Naive thymus-derived CD8-positive, alpha-beta T cell (primary cell): ENCODE measurements around the gene TMEM258. TPM values are rescaled to one million over a fixed set of nuclear protein-coding genes. Genes with fewer than 3 reads are reported as not detected.

Source experiments
- ATAC-seq, 2 donors: fragments of 150-1000 bp; cut with Tn5 transposase in 1 of 2; sonication (Bioruptor Pico), chemical (Tn5 transposase) in 1 of 2; 1 replicate in 1 of 2; 2 replicates in 1 of 2; pipeline ENCODE4 v1.10.0; 2021; ENCODE audit warnings: mild to moderate bottlenecking in 2 of 2, moderate library complexity in 2 of 2
- POLR2A ChIA-PET: fragments of 350-600 bp; sonication (Branson Sonifier 250); formaldehyde crosslinking; loops from one replicate; lab custom pipeline; 2021; ENCODE audit warnings: antibody characterized with exemption; lab: Charles Lee
- DNase-seq, 10 donors: peaks; one replicate each; pipeline versions ENCODE4 v3.0.0 to v3.0.0-alpha.2; 2020 to 2022
- H3K27ac Mint-ChIP-seq, 10 donors: one replicate each; pipeline ENCODE4 v1.8.0; 2020 to 2022; ENCODE audit warnings: mild to moderate bottlenecking in 10 of 10, mixed read lengths in 10 of 10, moderate library complexity in 4 of 10, inconsistent platforms in 1 of 10
- H3K27me3 Mint-ChIP-seq, 5 donors: one replicate each; pipeline ENCODE4 v1.8.0; 2021 to 2022; ENCODE audit warnings: mixed read lengths in 5 of 5
- H3K36me3 Mint-ChIP-seq, 3 donors: one replicate each; pipeline ENCODE4 v1.8.0; 2020 to 2022; ENCODE audit warnings: mixed read lengths in 3 of 3, mild to moderate bottlenecking in 2 of 3, inconsistent platforms in 1 of 3
- H3K4me1 Mint-ChIP-seq, 4 donors: one replicate each; pipeline ENCODE4 v1.8.0; 2021 to 2022; ENCODE audit warnings: mixed read lengths in 4 of 4
- H3K4me3 Mint-ChIP-seq, 10 donors: one replicate each; pipeline ENCODE4 v1.8.0; 2020 to 2022; ENCODE audit warnings: mild to moderate bottlenecking in 10 of 10, mixed read lengths in 10 of 10, moderate library complexity in 6 of 10, inconsistent platforms in 1 of 10
- H3K9me3 Mint-ChIP-seq, 9 donors: one replicate each; pipeline ENCODE4 v1.8.0; 2020 to 2022; ENCODE audit warnings: mixed read lengths in 9 of 9, mild to moderate bottlenecking in 3 of 9, inconsistent platforms in 1 of 9, moderate library complexity in 1 of 9
- polyA plus RNA-seq, 3 donors: library from polyadenylated mRNA; unstranded; fragments of 300-500 nt; fragmentation: Illumina TruSeq; gene quantifications; one replicate each; pipeline ENCODE4 v1.2.3, GENCODE V29; 2021
- total RNA-seq, 8 experiments: library from RNA in 2 of 8; stranded (reverse) in 2 of 8; gene quantifications; one replicate each; pipeline ENCODE4 v1.2.3 and lab custom pipeline; 2021 to 2026

TMEM258 gene
- total and polyA plus RNA-seq, 5 experiments from 2014 or later: 84.4 to 256 (median 205) TPM

DNA sequence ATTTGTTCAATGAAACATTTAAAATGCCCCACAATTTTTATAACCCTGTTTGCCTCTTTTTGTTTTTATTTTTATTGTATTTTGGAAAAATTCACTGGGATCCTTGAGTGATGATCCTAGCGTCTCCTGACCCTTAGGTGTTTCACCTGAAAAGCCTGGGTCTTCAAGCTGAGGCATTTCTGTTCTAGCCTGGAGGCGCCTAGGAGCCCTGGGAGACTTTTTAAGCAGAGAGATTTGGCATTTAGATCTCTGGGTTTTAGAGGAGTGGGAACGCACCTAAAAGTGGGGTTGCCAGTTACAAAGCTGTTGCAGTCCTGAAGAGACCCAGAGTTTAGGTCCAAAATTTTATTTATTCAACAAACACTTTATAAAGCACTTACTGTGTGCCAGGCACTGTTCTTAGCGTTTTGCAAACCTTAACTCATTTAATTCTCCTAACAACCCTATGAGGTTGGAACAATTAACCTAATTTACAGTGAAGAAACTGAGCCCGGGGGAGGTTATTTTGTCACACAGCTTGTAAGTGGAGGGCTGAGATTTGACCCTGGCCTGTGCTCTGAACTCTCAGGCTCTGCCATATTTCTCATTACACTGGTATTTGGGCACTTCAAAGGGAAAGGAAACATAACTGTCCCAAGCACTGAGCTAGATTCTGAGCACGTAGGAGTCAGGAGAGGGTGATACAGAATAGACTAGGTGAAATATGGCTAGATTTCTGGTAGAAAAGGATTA is 25.2 kb upstream of the TMEM258 start:
- H3K27ac Mint-ChIP-seq: peak overlapping the region in 1 of 10 donors; percentile 63
- H3K4me1 Mint-ChIP-seq: peaks cover 12 to 22% (median 16%) of the 10 kb centered on the region in 4 donors
- no peaks in the 10 kb centered on the region for H3K9me3 Mint-ChIP-seq
- H3K27me3 Mint-ChIP-seq: peaks cover 4 to 32% (median 16%) of the 10 kb centered on the region in 5 donors
- H3K36me3 Mint-ChIP-seq: no peaks in the 10 kb centered on the region
- DNase-seq: no peak
- H3K4me3 Mint-ChIP-seq: peak overlapping the region; percentile 63 to 97 (median 80)
- POLR2A ChIA-PET: interaction anchor here (0.8 to 1.0 kb wide), 2 partner anchors 43 to 150 kb away, joined by 4 read pairs; partner anchors contain the start of gene FTH1
- ATAC-seq: no peak

DNA sequence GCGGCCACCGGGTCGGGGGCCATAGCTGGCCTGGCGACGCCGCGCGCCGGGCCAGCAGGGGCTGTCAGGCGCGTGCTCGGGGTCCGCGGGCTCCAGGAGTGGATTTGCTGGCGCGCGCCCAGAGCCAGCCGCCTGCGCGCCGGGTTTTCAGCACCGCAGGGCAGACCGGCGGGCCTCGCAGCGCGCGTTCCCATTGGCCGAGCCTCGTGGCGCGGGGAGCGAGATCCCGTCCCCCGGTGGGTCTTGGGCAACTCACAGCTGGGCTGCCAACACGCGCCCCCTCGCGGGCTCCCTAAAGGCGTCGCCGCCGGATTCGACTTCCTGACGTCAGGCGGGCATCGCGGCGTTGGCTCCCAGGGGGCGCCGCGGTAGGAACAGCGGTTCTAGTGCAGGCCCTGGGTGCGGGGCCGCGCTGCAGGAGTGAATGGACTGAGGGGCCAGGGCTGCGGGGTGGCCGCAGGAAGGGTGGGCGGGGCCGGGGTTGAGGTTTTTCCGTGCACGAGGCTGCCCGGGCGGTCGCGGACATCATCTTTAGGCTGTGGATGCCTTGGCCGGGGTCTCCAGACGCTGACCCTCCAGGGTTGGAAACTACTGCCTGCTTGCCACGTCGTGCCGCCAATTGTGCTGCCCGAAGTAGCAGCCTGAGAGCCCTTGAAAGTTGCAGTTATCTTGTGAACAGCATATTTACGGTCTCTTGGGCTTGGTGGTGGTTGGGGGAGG is 24.5 kb upstream of the TMEM258 start, which contains the start of gene FADS1:
Gene FADS1, minus strand, starts transcription at position 268 of the 720 bp plus-strand sequence. Its CDS starts 74 bp downstream, at position 194.
- Mint-ChIP-seq H3K27me3 (peaks cover 4 to 37% (median 16%) of the 10 kb centered on the region in 5 donors), H3K9me3 (no peaks in the 10 kb centered on the region), H3K4me1 (peaks cover 12 to 22% (median 16%) of the 10 kb centered on the region in 4 donors), H3K4me3 (peak within 1 kb of the TSS; percentile 80 to 97 (median 92)), H3K36me3 (no peaks in the 10 kb centered on the region), H3K27ac (peak within 1 kb of the TSS in 9 of 10 donors; percentile 40 to 93 (median 85))
- ATAC-seq: peak; percentile 65 to 69
- POLR2A ChIA-PET: interaction anchor here (1.0 to 1.1 kb wide), 2 partner anchors 20 to 150 kb away, joined by 3 to 4 read pairs; partner anchors contain the start of gene FTH1
- DNase-seq: peak; percentile 54 to 79 (median 60)

DNA sequence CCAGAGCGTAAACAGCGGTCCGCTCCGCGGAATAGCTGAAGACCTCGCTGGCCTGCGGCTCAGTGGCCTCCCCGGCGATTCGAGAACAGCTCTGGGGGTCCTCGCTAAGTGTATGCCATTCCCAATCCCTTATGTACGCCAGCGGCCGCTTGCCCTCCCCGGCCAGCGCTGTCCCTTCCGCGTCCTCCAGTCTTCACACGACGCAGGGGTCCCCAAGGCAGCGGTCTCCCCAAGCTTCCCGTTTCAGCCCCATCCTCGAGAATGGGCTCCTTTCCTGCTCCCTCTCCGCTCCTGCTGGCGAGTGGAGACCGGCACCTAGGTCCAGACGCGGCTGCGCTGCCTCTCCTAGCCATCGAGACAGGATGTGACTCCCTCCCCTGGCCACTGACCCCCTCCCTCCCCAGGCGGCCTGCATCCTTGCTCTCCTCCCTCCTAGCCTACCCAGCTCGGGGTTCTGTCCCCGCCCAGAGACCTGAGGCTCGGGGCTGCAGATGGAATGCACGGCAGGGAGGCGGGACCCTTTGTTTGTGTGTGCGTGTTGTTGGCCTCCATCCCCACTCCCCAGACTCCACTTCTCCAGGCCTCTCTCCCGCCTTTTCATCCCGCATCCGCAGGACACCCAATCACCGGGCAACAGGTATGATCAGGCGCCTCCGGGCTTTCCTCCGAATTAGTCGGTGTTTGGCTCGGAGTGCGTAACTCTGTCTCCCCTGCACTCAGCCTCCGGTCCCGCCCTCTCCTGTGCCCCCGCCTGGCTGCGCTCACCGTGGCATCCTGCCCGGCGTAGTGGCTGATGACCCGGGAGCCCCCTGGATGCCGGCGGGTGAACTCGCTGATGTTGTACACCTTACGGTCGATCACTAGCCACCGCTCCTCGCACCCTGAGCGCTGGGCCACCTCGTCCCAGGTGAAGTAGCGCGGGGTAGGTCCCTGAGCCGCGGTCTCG is 23.7 kb upstream of the TMEM258 start:
- POLR2A ChIA-PET: interaction anchor here (0.5 to 1.6 kb wide), 5 partner anchors 19 to 151 kb away, joined by 3 to 4 read pairs (median 4); partner anchors contain the start of genes FEN1, FTH1 and TMEM258
- H3K4me1 Mint-ChIP-seq: peaks cover 12 to 22% (median 16%) of the 10 kb centered on the region in 4 donors

DNA sequence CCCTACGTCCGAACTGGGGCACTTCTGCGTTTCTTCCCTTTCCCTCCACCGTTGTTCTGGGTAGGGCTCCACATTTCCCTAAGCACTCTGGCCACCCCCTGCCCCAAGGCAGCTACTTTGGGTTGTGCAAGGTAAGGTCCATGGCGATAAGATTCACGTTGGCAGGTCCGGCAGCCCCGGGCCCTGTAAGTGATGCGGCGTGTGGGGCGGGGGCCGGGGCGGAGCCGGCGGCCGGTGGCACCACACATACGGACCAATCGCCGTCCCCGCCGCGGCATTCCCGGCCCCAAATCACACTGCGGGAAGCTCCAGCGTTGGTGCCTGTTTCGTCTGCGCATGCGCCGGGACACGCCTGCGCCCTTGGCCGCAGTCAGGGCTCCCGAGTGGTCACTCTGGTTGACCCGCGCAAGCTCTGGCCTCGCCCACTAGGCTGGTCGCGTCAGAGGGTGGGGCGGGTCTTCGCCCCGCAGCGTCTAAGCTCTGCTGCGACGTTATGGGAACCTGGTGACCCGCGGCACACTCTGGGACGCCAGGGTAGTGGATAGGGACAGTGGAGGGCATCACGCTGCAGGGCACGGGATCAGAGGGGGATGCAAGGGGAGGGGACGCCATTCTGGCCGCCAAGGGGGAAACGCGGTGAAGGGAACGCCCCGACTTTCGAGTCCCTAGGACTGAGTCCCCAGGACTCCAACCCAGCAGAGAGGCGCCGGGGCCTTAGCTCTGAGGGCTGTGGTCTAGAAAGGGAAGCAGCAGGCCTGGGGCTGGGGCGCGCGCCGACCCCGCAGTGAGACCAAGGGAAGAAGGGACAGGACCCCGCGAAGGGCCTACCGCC is 22.8 kb upstream of the TMEM258 start:
- ATAC-seq (peak in 1 of 2 donors; percentile 29), DNase-seq (peak in 4 of 10 donors; percentile 25 to 54 (median 37))
- Mint-ChIP-seq H3K4me1 (peaks cover 12 to 22% (median 16%) of the 10 kb centered on the region in 4 donors), H3K36me3 (peaks cover 0 to 4% (median 0%) of the 10 kb centered on the region in 3 donors), H3K4me3 (peak overlapping the region; percentile 80 to 97 (median 92)), H3K27me3 (peaks cover 4 to 37% (median 14%) of the 10 kb centered on the region in 5 donors), H3K9me3 (no peaks in the 10 kb centered on the region), H3K27ac (peak overlapping the region in 4 of 10 donors; percentile 17 to 93 (median 64))
- POLR2A ChIA-PET: interaction anchor here (0.5 to 1.6 kb wide), 4 partner anchors 19 to 30 kb away, joined by 3 to 4 read pairs (median 4); partner anchors contain the start of genes FEN1 and TMEM258

More for the DNA sequence above, 23.7 kb upstream of the TMEM258 start:
- peak in 9 of 10 donors; percentile 46 to 76 (median 56) for DNase-seq
- no peaks in the 10 kb centered on the region for H3K9me3 Mint-ChIP-seq
- H3K4me3 Mint-ChIP-seq: peak overlapping the region; percentile 80 to 97 (median 92)
- peak; percentile 80 to 85 for ATAC-seq
- peaks cover 4 to 37% (median 16%) of the 10 kb centered on the region in 5 donors for H3K27me3 Mint-ChIP-seq
- peak overlapping the region in 9 of 10 donors; percentile 40 to 93 (median 85) for H3K27ac Mint-ChIP-seq
- H3K36me3 Mint-ChIP-seq: peaks cover 0 to 4% (median 0%) of the 10 kb centered on the region in 3 donors

DNA sequence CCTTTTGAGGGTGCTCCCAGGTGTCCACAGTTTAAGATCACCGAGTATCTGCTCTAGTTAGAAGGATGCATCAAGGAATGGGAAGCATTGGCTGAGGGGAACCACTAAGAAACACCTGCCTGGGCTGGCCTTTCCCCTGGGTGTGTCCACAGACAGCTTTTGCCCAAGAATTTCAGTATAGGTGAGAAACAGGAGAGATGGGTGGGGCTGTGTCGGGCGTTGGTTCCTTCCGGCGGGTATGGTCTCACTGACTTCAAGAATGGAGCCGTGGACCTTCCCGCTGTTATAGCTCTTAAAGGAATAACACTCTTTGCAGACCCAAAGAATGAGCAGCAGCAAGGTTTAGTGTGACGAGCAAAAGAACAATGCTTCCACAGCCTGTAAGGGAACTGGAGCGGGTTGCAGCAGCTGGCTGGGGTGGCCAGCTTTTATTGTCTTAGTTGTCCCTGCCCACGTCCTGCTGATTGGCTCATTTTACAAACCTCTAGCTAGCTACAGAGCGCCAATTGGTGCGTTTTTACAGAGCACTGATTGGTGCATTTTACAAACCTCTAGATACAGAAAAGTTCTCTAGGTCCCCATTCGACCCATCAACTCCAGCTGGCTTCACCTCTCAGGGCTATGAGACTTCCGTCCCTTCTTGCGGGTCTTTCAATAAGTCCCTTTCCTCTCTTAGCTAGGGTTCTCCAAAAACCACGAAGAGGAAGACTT is 22.0 kb upstream of the TMEM258 start:
- Mint-ChIP-seq H3K27me3 (peaks cover 4 to 37% (median 13%) of the 10 kb centered on the region in 5 donors), H3K4me3 (peak overlapping the region; percentile 71 to 97 (median 92)), H3K4me1 (peaks cover 12 to 22% (median 16%) of the 10 kb centered on the region in 4 donors), H3K36me3 (peaks cover 0 to 4% (median 0%) of the 10 kb centered on the region in 3 donors), H3K9me3 (no peaks in the 10 kb centered on the region), H3K27ac (peak overlapping the region in 1 of 10 donors; percentile 75)
- ATAC-seq: no peak
- POLR2A ChIA-PET: interaction anchor here (0.6 to 1.6 kb wide), 4 partner anchors 19 to 1815 kb away, joined by 3 to 6 read pairs (median 4); partner anchors contain the start of genes FEN1 and TMEM258
- peak in 1 of 10 donors; percentile 16 for DNase-seq

DNA sequence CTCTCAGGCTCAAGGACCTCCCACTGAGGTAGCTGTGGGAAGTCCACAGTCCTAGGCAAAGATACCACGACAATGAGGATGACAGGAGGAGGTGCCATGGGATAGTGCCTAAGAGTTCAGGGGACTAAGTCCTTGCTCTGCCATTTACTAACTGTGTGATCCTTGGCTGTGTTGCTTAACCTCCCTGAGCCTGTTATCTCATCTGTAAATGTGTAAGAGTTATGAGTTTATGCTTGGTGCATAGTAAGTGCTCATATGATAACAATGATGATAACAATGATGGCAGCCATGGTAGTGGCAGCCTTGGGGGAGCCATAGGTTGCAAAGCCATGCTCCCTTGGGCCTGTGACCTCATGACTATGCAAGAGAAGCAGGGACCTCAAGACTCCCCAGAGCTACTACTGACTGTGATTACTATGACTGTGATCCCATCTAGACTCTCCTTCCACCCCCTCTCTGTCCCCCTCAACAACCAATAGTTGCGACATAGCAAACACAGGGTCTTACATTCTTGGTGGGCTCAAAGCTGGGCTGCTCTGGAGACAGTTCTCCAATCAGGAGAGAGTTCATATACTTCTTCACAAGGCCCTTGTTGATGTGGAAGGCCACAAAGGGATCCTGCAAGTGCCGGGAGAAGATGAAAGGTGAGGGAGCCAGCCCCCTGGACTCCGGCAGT is 20.5 kb upstream of the TMEM258 start:
- no peak for DNase-seq
- POLR2A ChIA-PET: no interaction called here
- Mint-ChIP-seq H3K27ac (peak overlapping the region in 1 of 10 donors; percentile 32), H3K9me3 (no peaks in the 10 kb centered on the region), H3K36me3 (peaks cover 0 to 4% (median 0%) of the 10 kb centered on the region in 3 donors), H3K27me3 (peaks cover 4 to 41% (median 10%) of the 10 kb centered on the region in 5 donors), H3K4me3 (peak overlapping the region in 3 of 10 donors; percentile 20 to 30 (median 28)), H3K4me1 (peaks cover 12 to 22% (median 16%) of the 10 kb centered on the region in 4 donors)
- no peak for ATAC-seq

DNA sequence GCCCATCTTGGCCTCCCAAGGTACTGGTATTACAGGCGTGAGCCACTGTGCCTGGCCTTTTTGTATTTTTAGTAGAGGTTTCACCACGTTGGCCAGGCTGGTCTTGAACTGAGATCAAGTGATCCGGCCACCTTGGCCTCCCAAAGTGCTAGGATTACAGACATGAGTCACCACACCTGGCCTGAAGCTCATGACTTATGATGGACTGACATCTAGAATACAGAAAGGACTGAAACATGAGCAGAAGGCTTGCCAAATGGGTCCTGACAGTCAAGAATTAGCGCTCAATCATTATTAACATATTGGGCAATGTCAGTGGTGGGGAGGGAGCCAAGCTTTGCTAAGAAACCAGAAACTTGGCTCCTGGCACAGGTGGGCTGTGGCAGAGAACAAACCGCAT is 19.4 kb upstream of the TMEM258 start:
- DNase-seq (no peak), ATAC-seq (no peak)
- POLR2A ChIA-PET: no interaction called here
- peaks cover 12 to 22% (median 14%) of the 10 kb centered on the region in 4 donors for H3K4me1 Mint-ChIP-seq
- no peaks in the 10 kb centered on the region for H3K9me3 Mint-ChIP-seq
- H3K27ac Mint-ChIP-seq: peak overlapping the region in 1 of 10 donors; percentile 9
- H3K4me3 Mint-ChIP-seq: no peak overlapping the region
- H3K27me3 Mint-ChIP-seq: peaks cover 4 to 41% (median 10%) of the 10 kb centered on the region in 5 donors
- peaks cover 0 to 4% (median 0%) of the 10 kb centered on the region in 3 donors for H3K36me3 Mint-ChIP-seq

DNA sequence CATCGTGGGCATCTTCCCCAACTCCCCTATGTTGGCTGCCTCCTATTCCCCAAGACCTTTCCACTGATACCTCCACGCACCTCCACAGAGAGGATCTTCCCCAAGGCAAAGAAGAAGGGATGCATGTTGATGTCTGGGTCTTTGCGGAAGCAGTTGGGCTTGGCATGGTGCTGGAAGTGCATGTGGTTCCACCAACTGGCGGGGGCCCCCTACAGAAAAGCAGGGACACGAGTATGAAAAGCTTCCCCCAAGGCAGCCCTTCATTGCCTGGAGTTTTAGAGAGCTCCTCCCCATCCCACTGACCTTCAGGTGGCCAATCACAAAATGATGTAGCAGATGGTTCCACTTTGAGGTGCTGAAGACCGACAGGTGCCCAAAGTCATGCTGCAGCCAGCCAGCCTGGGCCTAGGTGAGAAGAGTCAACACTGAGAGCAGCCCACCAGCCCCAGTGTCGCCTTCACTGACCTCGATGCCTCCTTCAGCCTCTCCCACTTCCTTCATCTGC is 18.3 kb upstream of the TMEM258 start:
- no peak overlapping the region for H3K27ac Mint-ChIP-seq
- POLR2A ChIA-PET: no interaction called here
- ATAC-seq: no peak

DNA sequence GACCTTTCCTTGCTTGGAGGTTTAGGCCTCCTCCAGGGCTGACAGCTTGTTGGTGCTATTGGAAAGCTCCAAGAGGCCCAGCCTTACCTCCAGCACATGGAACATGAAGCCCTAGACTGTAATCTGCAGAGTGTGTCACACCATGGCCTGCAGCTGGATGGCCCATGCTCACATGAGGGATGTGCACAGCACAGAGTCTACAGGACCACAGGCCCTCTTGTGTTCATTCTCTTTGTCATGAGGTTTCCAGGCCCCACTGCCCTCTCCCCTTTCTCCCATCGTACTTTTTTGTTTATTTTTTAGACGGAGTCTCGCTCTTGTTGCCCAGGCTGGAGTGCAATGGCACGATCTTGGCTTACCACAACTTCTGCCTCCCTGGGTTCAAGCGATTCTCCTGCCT is 14.4 kb upstream of the TMEM258 start:
- Mint-ChIP-seq H3K9me3 (no peaks in the 10 kb centered on the region), H3K27me3 (peaks cover 0 to 4% (median 0%) of the 10 kb centered on the region in 5 donors), H3K4me3 (no peak overlapping the region), H3K36me3 (peaks cover 0 to 5% (median 0%) of the 10 kb centered on the region in 3 donors), H3K4me1 (no peaks in the 10 kb centered on the region), H3K27ac (no peak overlapping the region)
- POLR2A ChIA-PET: no interaction called here
- ATAC-seq (no peak), DNase-seq (no peak)

More for the DNA sequence above, 18.3 kb upstream of the TMEM258 start:
- Mint-ChIP-seq H3K9me3 (no peaks in the 10 kb centered on the region), H3K4me3 (no peak overlapping the region), H3K36me3 (peaks cover 0 to 4% (median 0%) of the 10 kb centered on the region in 3 donors), H3K27me3 (peaks cover 4 to 34% (median 8%) of the 10 kb centered on the region in 5 donors), H3K4me1 (peaks cover 6 to 12% (median 8%) of the 10 kb centered on the region in 4 donors)
- no peak for DNase-seq
